Measurements from ENCODE around the gene TMEM196.
A peak's percentile ranks its signal among the peaks of the same experiment; 100 is the strongest.

TMEM196 gene

GRCh38 chr7:19709249-19709578, 64.2 kb downstream of the TMEM196 start:
- H3K4me1 ChIP-seq, result peaks cover 20 to 32% (median 29%) of the 10 kb centered on the region in 10 experiments
- peak overlapping the region in 7 of 11 experiments; percentile 81 to 91 (median 85); a peak in 7 of 22 replicates for H3K9ac ChIP-seq
- peak overlapping the region in 9 of 11 experiments; percentile 12 to 79 (median 41); a peak in 13 of 22 replicates for H3K4me2 ChIP-seq
- TF ChIP-seq Cebpa-rat (IDR thresholded peaks at IDR 0.05), result no peak
- H3K36me3 ChIP-seq, result peaks cover under 1 to 15% (median 10%) of the 10 kb centered on the region in 11 experiments; a peak in 19 of 22 replicates
- H3K4me3 ChIP-seq, result peak overlapping the region in 8 of 10 experiments; percentile 79 to 98 (median 93); a peak in 12 of 20 replicates
- 0 out of 22 replicates have a peak, but pooled peaks cover 0 to under 1% (median 0%) of the 10 kb centered on the region in 11 experiments for H3K9me3 ChIP-seq (replicated peaks in 1 of 11)
- H4K20me1 ChIP-seq, result peaks cover 0 to 40% (median 24%) of the 10 kb centered on the region in 11 experiments; a peak in 10 of 22 replicates
- no peaks in the 10 kb centered on the region for H3K27me3 ChIP-seq
- H3K27ac ChIP-seq, result peak overlapping the region in 8 of 11 experiments; percentile 1 to 85 (median 78); a peak in 10 of 22 replicates

GRCh38 chr7:19708397-19709248, 64.8 kb downstream of the TMEM196 start, which contains the start of gene POLR1F:
Gene POLR1F (minus strand): TSS chr7:19709037. CDS start chr7:19709016, 21 bp downstream.
- Histone ChIP-seq H3K9ac (peak within 1 kb of the TSS; percentile 81 to 91 (median 88)), H3K4me2 (peak within 1 kb of the TSS; percentile 86 to 96 (median 92)), H4K20me1 (peaks cover 0 to 43% (median 24%) of the 10 kb centered on the region in 11 experiments; a peak in 10 of 22 replicates), H3K36me3 (peaks cover 6 to 21% (median 16%) of the 10 kb centered on the region in 11 experiments), H3K27me3 (no peaks in the 10 kb centered on the region), H3K4me1 (peaks cover 20 to 32% (median 29%) of the 10 kb centered on the region in 10 experiments), H3K27ac (peak within 1 kb of the TSS; percentile 69 to 86 (median 82)), H3K9me3 (replicated peaks in 1 of 11) (peaks cover 0 to 6% (median 2%) of the 10 kb centered on the region in 11 experiments; a peak in 10 of 22 replicates), H3K4me3 (peak within 1 kb of the TSS; percentile 79 to 98 (median 93))
- no peak for TF ChIP-seq Cebpa-rat (IDR thresholded peaks at IDR 0.05)

- H3K4me2 ChIP-seq, result peak overlapping the region; percentile 86 to 96 (median 92)
- H3K4me3 ChIP-seq, result peak overlapping the region; percentile 79 to 98 (median 93); a peak in 19 of 20 replicates
- peaks cover 20 to 32% (median 29%) of the 10 kb centered on the region in 10 experiments for H3K4me1 ChIP-seq
- no peak for TF ChIP-seq Cebpa-rat (IDR thresholded peaks at IDR 0.05)
- peak overlapping the region in 7 of 11 experiments; percentile 78 to 86 (median 83); a peak in 11 of 22 replicates for H3K27ac ChIP-seq
- H3K9me3 ChIP-seq (replicated peaks in 1 of 11), result peaks cover 0 to 15% (median 12%) of the 10 kb centered on the region in 11 experiments; a peak in 11 of 22 replicates
- peak overlapping the region; percentile 81 to 91 (median 88); a peak in 20 of 22 replicates for H3K9ac ChIP-seq
- peaks cover 0 to 55% (median 24%) of the 10 kb centered on the region in 11 experiments; a peak in 10 of 22 replicates for H4K20me1 ChIP-seq
- H3K36me3 ChIP-seq, result peaks cover 20 to 35% (median 30%) of the 10 kb centered on the region in 11 experiments
- no peaks in the 10 kb centered on the region for H3K27me3 ChIP-seq
Observed at GRCh38 chr7:19707240-19707639, 66.2 kb downstream of the TMEM196 start.

- H3K27ac ChIP-seq, result no peak overlapping the region
- no peak for TF ChIP-seq Cebpa-rat (IDR thresholded peaks at IDR 0.05)
- peaks cover 31 to 49% (median 46%) of the 10 kb centered on the region in 11 experiments for H3K36me3 ChIP-seq
- peaks cover 0 to 15% (median 12%) of the 10 kb centered on the region in 11 experiments; a peak in 11 of 22 replicates for H3K9me3 ChIP-seq (replicated peaks in 1 of 11)
- peak overlapping the region in 3 of 10 experiments; percentile 86 to 95 (median 94); a peak in 3 of 20 replicates for H3K4me3 ChIP-seq
- H3K4me2 ChIP-seq, result peak overlapping the region in 10 of 11 experiments; percentile 86 to 96 (median 93); a peak in 17 of 22 replicates
- no peak overlapping the region for H3K9ac ChIP-seq
- no peaks in the 10 kb centered on the region for H3K27me3 ChIP-seq
- H4K20me1 ChIP-seq, result peaks cover 0 to 68% (median 33%) of the 10 kb centered on the region in 11 experiments; a peak in 11 of 22 replicates
- peaks cover 20 to 32% (median 29%) of the 10 kb centered on the region in 10 experiments for H3K4me1 ChIP-seq
Observed at GRCh38 chr7:19705663-19706062, 67.8 kb downstream of the TMEM196 start.

- no peak overlapping the region for H3K27ac ChIP-seq
- H4K20me1 ChIP-seq, result peaks cover 0 to 52% (median 21%) of the 10 kb centered on the region in 11 experiments; a peak in 10 of 22 replicates
- peaks cover 5 to 14% (median 9%) of the 10 kb centered on the region in 10 experiments for H3K4me1 ChIP-seq
- no peak overlapping the region for H3K4me2 ChIP-seq
- no peak overlapping the region for H3K9ac ChIP-seq
- H3K27me3 ChIP-seq, result no peaks in the 10 kb centered on the region
- no peak for TF ChIP-seq Cebpa-rat (IDR thresholded peaks at IDR 0.05)
- peaks cover 0 to 15% (median 12%) of the 10 kb centered on the region in 11 experiments; a peak in 11 of 22 replicates for H3K9me3 ChIP-seq (replicated peaks in 1 of 11)
- H3K36me3 ChIP-seq, result peaks cover 58 to 88% (median 86%) of the 10 kb centered on the region in 11 experiments
- no peak overlapping the region for H3K4me3 ChIP-seq
Observed at GRCh38 chr7:19701471-19701870, 71.9 kb downstream of the TMEM196 start.

- no peak overlapping the region for H3K27ac ChIP-seq
- no peak overlapping the region for H3K4me2 ChIP-seq
- peaks cover 0 to 15% (median 12%) of the 10 kb centered on the region in 11 experiments; a peak in 11 of 22 replicates for H3K9me3 ChIP-seq (replicated peaks in 1 of 11)
- H4K20me1 ChIP-seq, result peaks cover 0 to 47% (median 16%) of the 10 kb centered on the region in 11 experiments; a peak in 10 of 22 replicates
- H3K9ac ChIP-seq, result no peak overlapping the region
- peaks cover 0 to 13% (median 4%) of the 10 kb centered on the region in 10 experiments; a peak in 12 of 20 replicates for H3K4me1 ChIP-seq
- H3K4me3 ChIP-seq, result no peak overlapping the region
- peaks cover 58 to 93% (median 90%) of the 10 kb centered on the region in 11 experiments for H3K36me3 ChIP-seq
- no peaks in the 10 kb centered on the region for H3K27me3 ChIP-seq
- TF ChIP-seq Cebpa-rat (IDR thresholded peaks at IDR 0.05), result no peak
Observed at GRCh38 chr7:19700936-19701335, 72.5 kb downstream of the TMEM196 start.

- Histone ChIP-seq H4K20me1 (peaks cover 0 to 23% (median 0%) of the 10 kb centered on the region in 11 experiments; a peak in 6 of 22 replicates), H3K4me2 (no peak overlapping the region), H3K4me1 (peaks cover 0 to 9% (median 0%) of the 10 kb centered on the region in 10 experiments; a peak in 2 of 20 replicates), H3K36me3 (peaks cover 49 to 80% (median 75%) of the 10 kb centered on the region in 11 experiments), H3K9me3 (replicated peaks in 1 of 11) (peaks cover 0 to 10% (median 4%) of the 10 kb centered on the region in 11 experiments; a peak in 10 of 22 replicates), H3K27ac (no peak overlapping the region), H3K9ac (no peak overlapping the region), H3K4me3 (no peak overlapping the region), H3K27me3 (no peaks in the 10 kb centered on the region)
- TF ChIP-seq Cebpa-rat (IDR thresholded peaks at IDR 0.05), result no peak
Observed at GRCh38 chr7:19698331-19698730, 75.1 kb downstream of the TMEM196 start.

GRCh38 chr7:19696926-19697325, 76.5 kb downstream of the TMEM196 start:
- no peak for TF ChIP-seq Cebpa-rat (IDR thresholded peaks at IDR 0.05)

More at GRCh38 chr7:19696926-19697325, 76.5 kb downstream of the TMEM196 start:
- peaks cover 0 to 9% (median 0%) of the 10 kb centered on the region in 10 experiments; a peak in 2 of 20 replicates for H3K4me1 ChIP-seq
- H3K36me3 ChIP-seq, result peaks cover 35 to 66% (median 61%) of the 10 kb centered on the region in 11 experiments
- H3K9me3 ChIP-seq (replicated peaks in 1 of 11), result peaks cover 5 to 9% (median 7%) of the 10 kb centered on the region in 11 experiments; a peak in 19 of 22 replicates
- no peak overlapping the region for H3K9ac ChIP-seq
- no peak overlapping the region for H3K4me3 ChIP-seq
- H3K4me2 ChIP-seq, result no peak overlapping the region
- H3K27ac ChIP-seq, result no peak overlapping the region
- peaks cover 0 to 10% (median 0%) of the 10 kb centered on the region in 11 experiments; a peak in 6 of 22 replicates for H4K20me1 ChIP-seq
- no peaks in the 10 kb centered on the region for H3K27me3 ChIP-seq

All from BLaER1 treated with 17β-estradiol and CSF1 and Interleukin-3, amounts not matched to agents 10 nM and 100 nM (cell line).